Psoas muscle (tissue), 8 donors: Measurements from ENCODE around the gene PTPRM. TPM values are rescaled to one million over a fixed set of nuclear protein-coding genes. Genes with fewer than 3 reads are reported as not detected.
A peak's percentile ranks its signal among the peaks of the same experiment; 100 is the strongest.

ENCODE experiments used
- ATAC-seq, 4 donors: fragments of 200-7000 bp; cut with Tn5 transposase; one replicate each; pipeline ENCODE4 v1.9.1; 2020; ENCODE audit warnings: moderate library complexity in 3 of 4, mild to moderate bottlenecking in 2 of 4
- DNase-seq, 2 donors: peaks; one replicate each; pipeline ENCODE4 v3.0.0-alpha.2; 2020
- H3K27ac ChIP-seq: fragments of 200-600 bp; one replicate; pipeline ENCODE4 v1.8.0; 2022
- H3K27me3 ChIP-seq, 3 donors: fragments of 200-600 bp in 1 of 3; one replicate each; pipeline versions ENCODE4 v1.6.1 to v1.8.0; 2013 to 2022; ENCODE audit warnings: low read length in 2 of 3, mild to moderate bottlenecking in 2 of 3, moderate library complexity in 1 of 3; ENCODE audit not compliant: insufficient read depth in 3 of 3
- H3K36me3 ChIP-seq, 2 donors: fragments of 200-600 bp in 1 of 2; one replicate each; pipeline versions ENCODE4 v1.6.1 to v1.8.0; 2013 to 2022; ENCODE audit warnings: low read depth in 1 of 2, mild to moderate bottlenecking in 1 of 2, moderate library complexity in 1 of 2; ENCODE audit not compliant: insufficient read depth in 1 of 2
- H3K4me1 ChIP-seq: fragments of 200-600 bp; one replicate; pipeline ENCODE4 v1.8.0; 2022
- H3K4me3 ChIP-seq: fragments of 200-600 bp; one replicate; pipeline ENCODE4 v1.8.0; 2022; ENCODE audit warnings: mild to moderate bottlenecking
- H3K9me3 ChIP-seq: fragments of 200-600 bp; one replicate; pipeline ENCODE4 v1.8.0; 2022
- WGBS, 3 donors: extraction: QIAGEN DNeasy Blood & Tissue Kit; methylation state at CpG; one replicate each; pipeline versions ENCODE4 v1.1.6 to v1.1.7; 2013; 5-methylcytosine and 5-hydroxymethylcytosine counted together
- intact Hi-C, 2 donors: fragments of 100-400 bp; cut with DNase I; formaldehyde crosslinking; loops; one replicate each; pipeline versions ENCODE4 v1.11.0 to v1.14.2; 2022
- polyA plus RNA-seq, 3 donors: library from polyadenylated mRNA; stranded (reverse); fragments of 200-250 nt; gene quantifications; one replicate each; pipeline ENCODE4 v1.2.3, GENCODE V29; 2013
- total RNA-seq, 4 donors: library from RNA; stranded (reverse); fragmentation: NEBNext Ultra II Directional in 2 of 4; extraction: Animal tissue kit (Norgen Biotek cat#: 25700) in 2 of 4; gene quantifications; one replicate each; pipeline versions ENCODE4 v1.2.1 to v1.2.4, GENCODE V29; 2021 to 2023
- TF ChIP-seq, protein P1 (sequence below): fragments of 200-600 bp; IDR thresholded peaks from one replicate; pipeline ENCODE4 v1.8.0; 2022; ENCODE audit warnings: antibody characterized with exemption
- donor health status: healthy with polysubstance abuse.
- donor health status: DM: no; HTN: no; CAD: no; lungs with moderate emphysema.
- donor health status: Bipolar disorder and iron deficiency.
- donor health status: healthy.
- donor health status: DM: yes; HTN: yes; CAD: no.
- donor health status: DM: no; HTN: no; CAD: no.
- donor health status: DM: no; HTN: no; CAD: no.
- donor health status: DM: yes; HTN: yes; CAD: no.

The PTPRM gene
- total and polyA plus RNA-seq, 7 donors: 27.4 to 78.9 (median 39.0) TPM

DNA sequence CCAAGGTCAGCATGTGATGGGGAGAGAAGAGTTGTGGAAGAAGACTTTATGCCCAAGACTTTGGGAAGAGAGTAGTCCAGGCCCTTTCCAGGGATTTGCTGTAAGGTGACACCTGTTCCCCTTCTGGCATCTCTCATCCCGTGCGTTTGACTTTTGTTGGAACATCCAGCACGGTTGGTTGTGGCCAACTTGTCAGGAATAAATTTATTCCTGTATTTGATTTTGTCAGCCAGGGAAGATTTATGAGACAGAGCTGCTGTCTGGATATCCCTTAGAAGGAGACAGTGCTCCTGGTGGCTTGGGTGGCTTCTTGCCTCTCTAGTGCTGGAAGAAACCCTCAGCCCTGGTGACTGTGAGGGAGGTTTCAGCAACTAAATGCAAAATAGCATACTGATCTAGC lies 121.5 kb downstream of the PTPRM start:
- 28 to 44% (median 29%) methylated on average over 3 of the region's 3 CpGs for WGBS, 3 donors
- Histone ChIP-seq H3K27ac (no peak overlapping the region), H3K4me1 (peaks cover 23% of the 10 kb centered on the region), H3K36me3 (no peaks in the 10 kb centered on the region), H3K27me3 (no peaks in the 10 kb centered on the region), H3K9me3 (no peaks in the 10 kb centered on the region), H3K4me3 (no peak overlapping the region)
- intact Hi-C loops: no loop called here
- TF ChIP-seq, protein P1, sequence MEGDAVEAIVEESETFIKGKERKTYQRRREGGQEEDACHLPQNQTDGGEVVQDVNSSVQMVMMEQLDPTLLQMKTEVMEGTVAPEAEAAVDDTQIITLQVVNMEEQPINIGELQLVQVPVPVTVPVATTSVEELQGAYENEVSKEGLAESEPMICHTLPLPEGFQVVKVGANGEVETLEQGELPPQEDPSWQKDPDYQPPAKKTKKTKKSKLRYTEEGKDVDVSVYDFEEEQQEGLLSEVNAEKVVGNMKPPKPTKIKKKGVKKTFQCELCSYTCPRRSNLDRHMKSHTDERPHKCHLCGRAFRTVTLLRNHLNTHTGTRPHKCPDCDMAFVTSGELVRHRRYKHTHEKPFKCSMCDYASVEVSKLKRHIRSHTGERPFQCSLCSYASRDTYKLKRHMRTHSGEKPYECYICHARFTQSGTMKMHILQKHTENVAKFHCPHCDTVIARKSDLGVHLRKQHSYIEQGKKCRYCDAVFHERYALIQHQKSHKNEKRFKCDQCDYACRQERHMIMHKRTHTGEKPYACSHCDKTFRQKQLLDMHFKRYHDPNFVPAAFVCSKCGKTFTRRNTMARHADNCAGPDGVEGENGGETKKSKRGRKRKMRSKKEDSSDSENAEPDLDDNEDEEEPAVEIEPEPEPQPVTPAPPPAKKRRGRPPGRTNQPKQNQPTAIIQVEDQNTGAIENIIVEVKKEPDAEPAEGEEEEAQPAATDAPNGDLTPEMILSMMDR: no peak
- no peak for DNase-seq
- ATAC-seq: peak in 3 of 4 donors; percentile 64 to 75 (median 67)

DNA sequence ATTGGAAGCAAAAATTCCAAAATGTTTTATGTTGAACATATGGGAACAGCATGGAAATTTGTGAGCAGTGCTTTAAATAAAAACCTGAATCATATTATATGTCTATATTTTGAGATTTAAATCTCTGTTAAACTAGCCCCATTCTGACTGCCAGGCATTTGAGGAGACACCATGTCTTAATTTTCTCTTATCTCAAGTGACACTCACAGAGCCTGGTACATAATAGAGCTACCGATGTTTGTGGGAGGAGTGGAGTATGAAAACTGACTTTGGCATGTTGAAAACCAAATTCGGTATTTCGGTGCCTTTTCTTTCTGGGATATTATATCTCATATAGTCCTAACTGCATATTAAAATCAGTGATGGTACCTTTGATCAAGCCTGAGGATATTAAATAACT lies 124.1 kb downstream of the PTPRM start:
- H3K27me3 ChIP-seq: no peaks in the 10 kb centered on the region
- no peaks in the 10 kb centered on the region for H3K9me3 ChIP-seq
- TF ChIP-seq, protein P1: no peak
- DNase-seq (no peak), ATAC-seq (no peak)
- H3K27ac ChIP-seq: no peak overlapping the region
- no peaks in the 10 kb centered on the region for H3K36me3 ChIP-seq
- no peak overlapping the region for H3K4me3 ChIP-seq
- intact Hi-C loops: no loop called here
- 90 to 96% (median 91%) methylated on average over 3 of the region's 3 CpGs for WGBS, 3 donors
- peaks cover 9% of the 10 kb centered on the region for H3K4me1 ChIP-seq

DNA sequence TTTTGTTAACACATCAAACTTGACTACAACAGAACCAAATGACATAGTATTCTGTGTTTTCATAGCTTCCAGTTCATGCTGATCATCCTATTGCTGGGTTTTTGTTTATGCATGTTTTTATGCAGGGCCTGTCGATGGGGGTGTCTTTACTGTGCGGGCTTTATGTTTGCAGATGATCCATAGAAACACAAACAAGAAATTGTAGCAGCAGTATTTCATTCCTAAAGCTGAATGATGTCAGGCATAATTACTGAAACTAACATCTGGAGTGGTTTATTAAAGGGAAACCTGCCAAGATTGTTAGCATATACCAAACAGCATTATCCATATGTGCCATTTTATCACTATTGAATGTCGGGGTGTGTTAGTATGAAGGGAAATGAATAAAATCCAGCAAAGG lies 129.7 kb downstream of the PTPRM start:
- TF ChIP-seq, protein P1: no peak
- no peak for DNase-seq
- 71 to 90% (median 75%) methylated on average over 3 of the region's 3 CpGs for WGBS, 3 donors
- H3K4me3 ChIP-seq: no peak overlapping the region
- H3K9me3 ChIP-seq: no peaks in the 10 kb centered on the region
- intact Hi-C loops: no loop called here
- H3K36me3 ChIP-seq: no peaks in the 10 kb centered on the region
- no peak for ATAC-seq
- H3K27me3 ChIP-seq: no peaks in the 10 kb centered on the region
- peaks cover 3% of the 10 kb centered on the region for H3K4me1 ChIP-seq
- no peak overlapping the region for H3K27ac ChIP-seq

DNA sequence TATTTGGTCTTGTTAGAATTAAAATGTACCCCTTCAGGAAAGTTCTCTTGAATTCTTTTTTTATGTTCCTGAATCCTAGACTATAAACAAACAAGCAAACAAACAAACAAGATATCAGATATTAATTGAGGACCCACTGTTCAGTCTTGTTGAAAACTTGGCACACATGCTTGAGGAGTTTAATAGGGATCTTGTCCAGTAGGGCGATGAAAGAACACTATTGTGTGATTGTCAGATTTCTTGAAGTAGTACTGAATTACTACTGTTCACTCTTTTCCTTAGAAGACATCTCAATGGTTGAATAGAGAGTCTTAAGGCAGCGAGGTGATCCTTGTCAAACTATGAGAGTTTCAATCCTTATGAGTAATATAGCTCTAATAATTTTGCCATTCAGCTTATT lies 130.2 kb downstream of the PTPRM start:
- intact Hi-C loops: no loop called here
- Histone ChIP-seq H3K27me3 (no peaks in the 10 kb centered on the region), H3K4me1 (peaks cover 3% of the 10 kb centered on the region), H3K9me3 (no peaks in the 10 kb centered on the region), H3K27ac (no peak overlapping the region), H3K4me3 (no peak overlapping the region), H3K36me3 (no peaks in the 10 kb centered on the region)
- TF ChIP-seq, protein P1: no peak
- 77 to 88% (median 82%) methylated on average over 2 of the region's 2 CpGs for WGBS, 3 donors
- DNase-seq: no peak
- ATAC-seq: no peak

DNA sequence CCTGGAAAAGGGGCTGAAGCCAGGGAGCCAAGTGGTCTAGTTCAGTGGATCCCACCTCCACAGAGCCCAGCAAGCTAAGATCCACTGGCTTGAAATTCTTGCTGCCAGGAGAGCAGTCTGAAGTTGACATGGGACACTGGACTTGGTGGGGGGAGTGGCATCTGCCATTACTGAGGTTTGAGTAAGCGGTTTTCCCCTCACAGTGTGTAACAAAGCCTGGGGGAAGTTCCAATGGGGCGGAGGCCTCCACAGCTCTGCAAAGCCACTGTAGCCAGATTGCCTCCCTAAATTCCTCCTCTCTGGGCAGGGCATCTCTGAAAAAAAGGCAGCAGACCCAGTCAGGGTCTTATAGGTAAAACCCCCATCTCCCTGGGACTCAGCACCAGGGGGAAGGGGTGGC lies 144.4 kb downstream of the PTPRM start:
- H3K4me1 ChIP-seq: peaks cover 9% of the 10 kb centered on the region
- WGBS, 3 donors: 97 to 100% (median 100%) methylated on average over 2 of the region's 2 CpGs
- DNase-seq: no peak
- ATAC-seq: no peak
- TF ChIP-seq, protein P1: no peak
- no peaks in the 10 kb centered on the region for H3K36me3 ChIP-seq
- H3K27me3 ChIP-seq: no peaks in the 10 kb centered on the region
- no peaks in the 10 kb centered on the region for H3K9me3 ChIP-seq
- H3K4me3 ChIP-seq: no peak overlapping the region
- intact Hi-C loops: no loop called here
- no peak overlapping the region for H3K27ac ChIP-seq
